Epidermal melanocyte (primary cell): ENCODE measurements around the gene GRID1.
"Not testable (repeated sequence)": the region's sequence is repeated elsewhere in the genome, so short reads cannot be mapped to it uniquely, and the experiment has no call there.

ENCODE experiments used
- DNase-seq: peaks from one replicate; pipeline ENCODE4 v3.0.0; 2011; ENCODE audit warnings: low spot score; ENCODE audit not compliant: insufficient read length

The GRID1 gene

DNA sequence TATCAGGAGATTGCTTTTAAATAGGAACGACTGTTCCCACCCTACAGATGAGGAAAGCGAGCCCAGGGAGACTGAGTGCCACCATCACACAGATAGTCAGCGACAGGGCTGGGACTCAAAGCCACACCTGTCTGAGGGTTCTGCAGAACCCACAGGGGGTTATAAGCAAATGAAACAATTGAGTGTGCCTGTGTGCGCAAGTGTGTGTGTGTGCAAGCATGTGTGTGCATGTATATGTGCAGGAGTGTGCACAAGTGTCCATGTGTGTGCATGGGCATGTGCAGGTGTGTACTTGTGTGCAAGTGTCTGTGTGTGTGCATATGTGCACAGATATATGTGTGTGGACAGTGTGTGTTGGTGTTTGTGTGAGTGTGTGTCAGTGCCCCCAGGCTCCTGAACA is 280.2 kb downstream of the GRID1 start:
- no peak for DNase-seq

GRCh38 chr10:86085686-86086085 is 280.9 kb downstream of the GRID1 start:
- no peak for DNase-seq

GRCh38 chr10:86085136-86085535 is 281.5 kb downstream of the GRID1 start:
- DNase-seq = no peak

- no peak for DNase-seq
Measured at GRCh38 chr10:86084585-86084984, 282.0 kb downstream of the GRID1 start.

GRCh38 chr10:86083664-86084175 is 282.9 kb downstream of the GRID1 start:
- DNase-seq = no peak

- DNase-seq = no peak
Measured at GRCh38 chr10:86083206-86083605, 283.4 kb downstream of the GRID1 start.

DNA sequence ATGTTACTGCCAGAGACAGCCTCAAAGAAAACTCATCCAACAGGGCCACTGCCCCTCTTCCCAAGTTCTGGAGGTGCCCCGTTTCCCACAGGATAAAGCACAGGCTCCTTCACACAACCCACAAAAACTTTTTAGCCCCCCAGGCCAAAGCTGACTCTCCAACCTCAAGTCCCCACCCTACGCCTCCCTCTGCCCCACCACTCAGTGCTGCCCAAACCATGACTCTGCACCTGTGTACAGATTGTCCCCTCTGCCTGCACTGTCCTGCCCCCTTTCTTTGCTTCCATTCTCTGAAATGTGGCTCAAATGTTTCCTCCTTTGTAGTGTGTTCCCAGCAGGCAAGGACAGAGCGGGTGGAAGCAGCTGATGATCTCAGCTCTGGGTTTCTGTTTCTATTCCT is 284.0 kb downstream of the GRID1 start:
- no peak for DNase-seq

- no peak for DNase-seq
Measured at GRCh38 chr10:86079088-86079487, 287.5 kb downstream of the GRID1 start.

DNA sequence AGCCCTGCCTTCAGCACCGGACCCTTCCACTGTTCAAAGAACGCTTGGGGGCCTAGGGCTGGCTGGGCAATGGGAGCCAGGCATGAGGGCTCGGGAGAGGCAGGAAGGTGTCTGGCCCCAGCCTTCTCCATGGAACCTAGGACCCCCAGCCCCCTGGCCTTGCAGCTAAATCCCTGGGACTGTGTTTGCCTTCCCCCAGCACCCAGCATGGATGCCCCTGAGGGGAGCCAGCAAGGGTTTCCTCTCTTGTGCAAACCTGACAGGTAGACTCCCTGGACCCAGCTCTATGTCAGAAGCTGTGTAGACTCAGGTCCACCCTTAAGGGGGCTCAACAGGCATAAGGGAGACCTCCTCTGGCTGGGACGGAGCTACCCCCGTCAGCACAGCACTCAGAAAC is 288.0 kb downstream of the GRID1 start:
- no peak for DNase-seq

- DNase-seq = no peak
Measured at GRCh38 chr10:86077871-86078638, 288.5 kb downstream of the GRID1 start.

GRCh38 chr10:86077271-86077670 is 289.3 kb downstream of the GRID1 start:
- no peak for DNase-seq

- DNase-seq = not testable (repeated sequence)
Measured at GRCh38 chr10:86076497-86076896, 290.1 kb downstream of the GRID1 start.

GRCh38 chr10:86075512-86075911 is 291.1 kb downstream of the GRID1 start:
- no peak for DNase-seq

- DNase-seq = no peak
Measured at GRCh38 chr10:86074294-86074693, 292.3 kb downstream of the GRID1 start.

GRCh38 chr10:86073199-86073977 is 293.2 kb downstream of the GRID1 start:
- DNase-seq = no peak

GRCh38 chr10:86072413-86072812 is 294.2 kb downstream of the GRID1 start:
- no peak for DNase-seq

GRCh38 chr10:86071758-86072157 is 294.8 kb downstream of the GRID1 start:
- DNase-seq = no peak

GRCh38 chr10:86071145-86071544 is 295.4 kb downstream of the GRID1 start:
- DNase-seq = no peak

DNA sequence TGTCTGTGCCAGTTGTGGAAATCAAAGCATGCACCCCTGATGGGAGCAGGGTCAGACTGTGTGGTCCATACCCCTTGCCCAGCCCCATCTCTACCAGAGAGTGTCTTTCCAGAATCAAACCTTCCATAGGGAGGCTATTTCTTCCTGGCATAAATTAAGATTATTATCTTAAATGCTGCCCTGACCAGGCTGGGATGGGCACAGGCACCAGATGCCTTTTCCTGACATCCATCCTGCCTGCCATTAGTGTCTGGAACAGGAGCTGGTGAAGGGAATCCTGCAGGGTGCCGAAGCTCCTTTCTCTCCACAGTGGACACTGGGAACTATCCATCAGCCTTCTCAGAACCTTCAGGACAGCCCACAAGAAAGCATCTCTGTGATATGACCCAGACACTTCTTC is 296.3 kb downstream of the GRID1 start:
- DNase-seq = no peak

DNA sequence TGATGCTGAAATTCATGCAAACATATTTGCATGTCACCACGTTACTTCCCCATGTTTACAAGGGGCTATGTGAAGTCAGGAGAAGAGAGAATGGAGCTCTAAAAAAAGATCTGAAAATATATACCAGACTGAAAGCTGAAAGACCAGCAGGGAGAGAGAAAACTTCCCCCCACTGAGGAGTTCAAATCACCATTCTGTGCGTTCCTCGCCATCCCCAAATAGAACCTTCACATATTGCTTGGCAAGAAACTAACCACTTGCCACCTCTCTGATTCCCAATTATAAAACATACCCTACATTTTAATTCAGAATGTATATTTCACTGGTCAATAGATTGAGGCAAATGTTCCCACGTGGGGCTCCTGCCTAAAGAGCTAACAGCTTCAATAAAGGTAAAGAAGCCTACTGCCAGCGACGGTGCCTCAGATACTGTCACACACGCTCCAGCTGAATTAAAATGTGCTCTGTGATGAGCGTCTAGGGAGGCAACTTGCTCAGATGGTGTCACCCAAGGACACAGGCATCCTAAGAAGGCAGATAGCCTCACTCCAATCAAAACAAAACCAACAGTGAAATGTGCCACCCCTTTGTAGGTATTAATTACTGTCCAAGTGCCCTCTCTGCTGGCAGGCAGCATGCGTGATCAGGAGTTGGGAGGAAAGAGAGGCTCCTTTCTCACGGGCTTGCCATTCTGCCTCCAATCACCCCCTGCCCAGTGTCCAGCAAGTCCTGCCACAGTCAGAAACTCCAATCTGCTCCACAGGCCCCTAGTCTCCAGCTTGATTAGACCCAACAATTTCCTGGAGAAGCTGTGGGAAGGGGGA is 298.2 kb downstream of the GRID1 start:
- DNase-seq = no peak

- no peak for DNase-seq
Measured at GRCh38 chr10:86067436-86068050, 299.1 kb downstream of the GRID1 start.
